CD14-positive monocyte (primary cell): Measurements from ENCODE around the gene KIFC3. TPM values are rescaled to one million over a fixed set of nuclear protein-coding genes. Genes with fewer than 3 reads are reported as not detected.

Experiments used
- DNase-seq, 3 donors: peaks; one replicate each; pipeline ENCODE4 v3.0.0-alpha.2; 2011 to 2022
- H2AFZ ChIP-seq: 2 replicates; pipeline ENCODE4 v1.6.0; 2012; ENCODE audit warnings: mild to moderate bottlenecking, low read depth, low read length, inconsistent platforms; ENCODE audit not compliant: insufficient read depth, poor library complexity, severe bottlenecking
- H3K27ac ChIP-seq, 2 donors: 1 replicate in 1 of 2; 2 replicates in 1 of 2; pipeline ENCODE4 v1.5.1; 2012 to 2013; ENCODE audit warnings: low read length in 2 of 2, control low read depth in 1 of 2, inconsistent platforms in 1 of 2, low read depth in 1 of 2, mild to moderate bottlenecking in 1 of 2
- H3K27me3 ChIP-seq, 2 donors: one replicate each; pipeline versions ENCODE4 v1.6.0 to v1.6.1; 2011 to 2013; ENCODE audit warnings: low read length in 2 of 2; ENCODE audit not compliant: control insufficient read depth in 2 of 2, insufficient read depth in 2 of 2
- H3K36me3 ChIP-seq, 2 donors: replicated peaks in 1 of 2; 1 replicate in 1 of 2; 2 replicates in 1 of 2; pipeline versions ENCODE4 v1.5.1 to v1.6.1; 2012 to 2013; ENCODE audit warnings: low read length in 2 of 2, control low read depth in 1 of 2, inconsistent platforms in 1 of 2, mild to moderate bottlenecking in 1 of 2; ENCODE audit not compliant: insufficient read depth in 2 of 2, control insufficient read depth in 1 of 2
- H3K4me1 ChIP-seq, 2 donors: 1 replicate in 1 of 2; 2 replicates in 1 of 2; pipeline versions ENCODE4 v1.5.1 to v1.6.1; 2012 to 2013; ENCODE audit warnings: low read length in 2 of 2, control low read depth in 1 of 2, inconsistent platforms in 1 of 2, mild to moderate bottlenecking in 1 of 2, moderate library complexity in 1 of 2; ENCODE audit not compliant: insufficient read depth in 2 of 2, control insufficient read depth in 1 of 2
- H3K4me2 ChIP-seq: replicated peaks from 2 replicates; pipeline ENCODE3; 2012; ENCODE audit warnings: low read length, moderate library complexity, mild to moderate bottlenecking; ENCODE audit not compliant: poor library complexity, severe bottlenecking; ENCODE audit errors: extremely low read depth
- H3K4me3 ChIP-seq, 3 experiments: fragments of 200-600 bp in 1 of 3; sonication (generic) in 1 of 3; replicated peaks in 1 of 3; 1 replicate in 2 of 3; 2 replicates in 1 of 3; pipeline ENCODE4 v1.5.1; 2011 to 2013; ENCODE audit warnings: low read length in 3 of 3, mild to moderate bottlenecking in 3 of 3, control low read depth in 2 of 3, low read depth in 2 of 3, inconsistent platforms in 1 of 3, moderate library complexity in 1 of 3
- H3K79me2 ChIP-seq: 2 replicates; pipeline ENCODE4 v1.6.0; 2012; ENCODE audit warnings: mild to moderate bottlenecking, control low read depth, inconsistent platforms, low read length, moderate library complexity; ENCODE audit not compliant: insufficient read depth
- H3K9ac ChIP-seq: 2 replicates; pipeline ENCODE4 v1.6.0; 2017; ENCODE audit warnings: low read length, mild to moderate bottlenecking; ENCODE audit not compliant: insufficient read depth, poor library complexity, severe bottlenecking
- H3K9me3 ChIP-seq, 2 donors: replicated peaks in 1 of 2; 1 replicate in 1 of 2; 2 replicates in 1 of 2; pipeline versions ENCODE4 v1.5.1 to v1.6.1; 2012 to 2013; ENCODE audit warnings: low read length in 2 of 2, control low read depth in 1 of 2; ENCODE audit not compliant: control insufficient read depth in 1 of 2, insufficient read depth in 1 of 2
- H4K20me1 ChIP-seq: 2 replicates; pipeline ENCODE4 v1.6.0; 2012; ENCODE audit warnings: mild to moderate bottlenecking, low read length, control low read depth, moderate library complexity; ENCODE audit not compliant: insufficient read depth
- H3K27ac Mint-ChIP-seq, 7 donors: one replicate each; pipeline ENCODE4 v1.8.0; 2020; ENCODE audit warnings: mild to moderate bottlenecking in 7 of 7, mixed read lengths in 7 of 7, moderate library complexity in 6 of 7, inconsistent platforms in 2 of 7
- H3K27me3 Mint-ChIP-seq, 3 donors: one replicate each; pipeline ENCODE4 v1.8.0; 2021 to 2022; ENCODE audit warnings: low read depth in 3 of 3, mild to moderate bottlenecking in 3 of 3, mixed read lengths in 3 of 3, moderate library complexity in 3 of 3, inconsistent platforms in 1 of 3
- H3K36me3 Mint-ChIP-seq, 2 donors: one replicate each; pipeline ENCODE4 v1.8.0; 2020; ENCODE audit warnings: mixed read lengths in 2 of 2, inconsistent platforms in 1 of 2, mild to moderate bottlenecking in 1 of 2
- H3K4me1 Mint-ChIP-seq: one replicate; pipeline ENCODE4 v1.8.0; 2020; ENCODE audit warnings: mild to moderate bottlenecking, mixed read lengths
- H3K4me3 Mint-ChIP-seq, 2 donors: one replicate each; pipeline ENCODE4 v1.8.0; 2020; ENCODE audit warnings: mild to moderate bottlenecking in 2 of 2, mixed read lengths in 2 of 2, moderate library complexity in 1 of 2
- H3K9me3 Mint-ChIP-seq, 7 donors: one replicate each; pipeline ENCODE4 v1.8.0; 2020 to 2022; ENCODE audit warnings: mixed read lengths in 7 of 7, mild to moderate bottlenecking in 6 of 7, moderate library complexity in 6 of 7, inconsistent platforms in 2 of 7
- WGBS: methylation state at CpG from one replicate; pipeline ENCODE4 v1.1.5; 2013; ENCODE audit warnings: missing lambda C conversion rate; ENCODE audit not compliant: insufficient coverage; 5-methylcytosine and 5-hydroxymethylcytosine counted together
- intact Hi-C, 2 donors: fragments of 100-400 bp; cut with micrococcal nuclease; formaldehyde crosslinking; loops; one replicate each; pipeline versions ENCODE4 v1.15.0 to v1.15.1; 2023
- polyA plus RNA-seq, 3 donors: library from polyadenylated mRNA; depleted of rRNA in 1 of 3; unstranded in 2 of 3; stranded (reverse) in 1 of 3; fragments of 300-500 nt in 2 of 3; fragments of >200 nt in 1 of 3; fragmentation: Illumina TruSeq in 2 of 3; gene quantifications; 1 replicate in 2 of 3; 2 replicates in 1 of 3; pipeline ENCODE4 v1.2.3, GENCODE V29; 2012 to 2021
- TF ChIP-seq, protein P1 (sequence below): fragments of 200-600 bp; IDR thresholded peaks from one replicate; pipeline ENCODE4 v1.8.0; 2022; ENCODE audit warnings: antibody characterized with exemption, mild to moderate bottlenecking

Gene KIFC3
- polyA plus RNA-seq, 3 donors = 0.24 to 1.7 TPM; not detected in 1

DNA sequence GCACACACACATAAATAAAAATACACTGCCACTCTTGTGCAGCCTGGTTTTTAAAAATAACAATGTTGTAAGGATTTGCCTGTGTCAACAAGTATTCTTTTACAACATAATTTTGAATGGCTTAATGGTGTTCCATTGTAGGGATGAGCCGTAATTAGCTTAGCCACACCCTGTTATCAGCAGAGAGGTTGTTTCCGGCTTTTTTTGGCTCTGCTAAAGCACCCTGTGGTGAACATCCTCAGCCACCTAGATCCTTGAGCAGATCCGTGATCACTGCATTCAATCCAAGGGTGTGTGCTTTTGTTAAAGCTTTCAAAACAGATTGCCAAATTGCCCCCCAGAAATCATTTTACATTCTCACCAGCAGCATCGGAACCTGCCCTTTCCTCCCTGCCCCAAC, 59.7 kb downstream of the KIFC3 start:
- no peak overlapping the region for H3K4me3 ChIP-seq
- H3K27ac Mint-ChIP-seq = peak overlapping the region in 1 of 7 donors; percentile 11
- no peak overlapping the region for H3K4me3 Mint-ChIP-seq
- H3K9me3 ChIP-seq = no peaks in the 10 kb centered on the region
- no peak overlapping the region for H3K4me2 ChIP-seq
- no peaks in the 10 kb centered on the region for H3K27me3 ChIP-seq
- intact Hi-C loops = no loop called here
- H2AFZ ChIP-seq = no peak overlapping the region
- H3K4me1 ChIP-seq = no peaks in the 10 kb centered on the region
- H3K4me1 Mint-ChIP-seq = no peaks in the 10 kb centered on the region
- no peak overlapping the region for H3K9ac ChIP-seq
- no peak overlapping the region for H3K27ac ChIP-seq
- whole genome bisulfite sequencing = 94% methylated on average over 2 of the region's 4 CpGs
- H3K9me3 Mint-ChIP-seq = no peaks in the 10 kb centered on the region
- peaks cover 20 to 42% of the 10 kb centered on the region in 2 donors for H3K36me3 ChIP-seq
- TF ChIP-seq, protein P1, sequence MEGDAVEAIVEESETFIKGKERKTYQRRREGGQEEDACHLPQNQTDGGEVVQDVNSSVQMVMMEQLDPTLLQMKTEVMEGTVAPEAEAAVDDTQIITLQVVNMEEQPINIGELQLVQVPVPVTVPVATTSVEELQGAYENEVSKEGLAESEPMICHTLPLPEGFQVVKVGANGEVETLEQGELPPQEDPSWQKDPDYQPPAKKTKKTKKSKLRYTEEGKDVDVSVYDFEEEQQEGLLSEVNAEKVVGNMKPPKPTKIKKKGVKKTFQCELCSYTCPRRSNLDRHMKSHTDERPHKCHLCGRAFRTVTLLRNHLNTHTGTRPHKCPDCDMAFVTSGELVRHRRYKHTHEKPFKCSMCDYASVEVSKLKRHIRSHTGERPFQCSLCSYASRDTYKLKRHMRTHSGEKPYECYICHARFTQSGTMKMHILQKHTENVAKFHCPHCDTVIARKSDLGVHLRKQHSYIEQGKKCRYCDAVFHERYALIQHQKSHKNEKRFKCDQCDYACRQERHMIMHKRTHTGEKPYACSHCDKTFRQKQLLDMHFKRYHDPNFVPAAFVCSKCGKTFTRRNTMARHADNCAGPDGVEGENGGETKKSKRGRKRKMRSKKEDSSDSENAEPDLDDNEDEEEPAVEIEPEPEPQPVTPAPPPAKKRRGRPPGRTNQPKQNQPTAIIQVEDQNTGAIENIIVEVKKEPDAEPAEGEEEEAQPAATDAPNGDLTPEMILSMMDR = no peak
- DNase-seq = no peak
- peaks cover 0 to 2% (median 0%) of the 10 kb centered on the region in 3 donors for H3K27me3 Mint-ChIP-seq
- peaks cover 25 to 48% of the 10 kb centered on the region in 2 donors for H3K36me3 Mint-ChIP-seq
- no peaks in the 10 kb centered on the region for H4K20me1 ChIP-seq
- no peaks in the 10 kb centered on the region for H3K79me2 ChIP-seq

DNA sequence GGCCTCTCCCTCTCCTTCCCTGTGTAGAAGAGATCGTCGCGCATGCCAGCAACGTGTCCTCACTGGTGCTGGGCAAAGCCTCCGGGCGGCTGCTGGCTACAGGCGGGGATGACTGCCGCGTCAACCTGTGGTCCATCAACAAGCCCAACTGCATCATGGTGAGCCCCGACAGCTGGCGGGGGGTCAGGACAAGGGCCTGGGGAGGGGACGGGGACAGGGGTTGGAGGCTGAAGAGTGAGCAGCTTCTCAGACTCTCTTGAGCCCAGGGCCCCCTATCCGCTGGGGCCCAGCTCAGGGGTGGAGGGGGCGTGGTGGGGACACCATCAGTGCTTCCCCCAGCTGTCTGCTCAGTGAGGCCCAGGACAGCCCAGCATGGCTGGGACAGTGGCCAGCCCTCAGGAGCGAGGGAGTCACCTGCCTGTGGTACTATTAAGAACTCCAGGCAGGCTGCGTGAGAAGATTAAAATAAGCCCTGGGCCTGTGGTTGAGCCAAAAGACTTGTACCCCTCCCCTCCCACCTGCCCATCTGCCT, 60.6 kb downstream of the KIFC3 start:
- 97% methylated on average over 9 of the region's 16 CpGs for WGBS
- H2AFZ ChIP-seq = no peak overlapping the region
- no peak for DNase-seq
- Mint-ChIP-seq H3K9me3 (peaks cover 0 to under 1% (median 0%) of the 10 kb centered on the region in 7 donors), H3K27me3 (peaks cover 0 to 2% (median under 1%) of the 10 kb centered on the region in 3 donors), H3K4me3 (no peak overlapping the region), H3K36me3 (peaks cover 27 to 43% of the 10 kb centered on the region in 2 donors), H3K27ac (no peak overlapping the region), H3K4me1 (peaks cover 4% of the 10 kb centered on the region)
- no peak overlapping the region for H3K9ac ChIP-seq
- H4K20me1 ChIP-seq = no peaks in the 10 kb centered on the region
- peaks cover 20 to 36% of the 10 kb centered on the region in 2 donors for H3K36me3 ChIP-seq
- H3K9me3 ChIP-seq = no peaks in the 10 kb centered on the region
- H3K79me2 ChIP-seq = no peaks in the 10 kb centered on the region
- TF ChIP-seq, protein P1 = no peak
- no peaks in the 10 kb centered on the region for H3K27me3 ChIP-seq
- H3K27ac ChIP-seq = no peak overlapping the region
- peaks cover 3 to 4% of the 10 kb centered on the region in 2 donors for H3K4me1 ChIP-seq
- intact Hi-C loops = no loop called here
- H3K4me2 ChIP-seq = no peak overlapping the region
- H3K4me3 ChIP-seq = no peak overlapping the region
